H1 (cell line): ENCODE measurements around the gene RTN4RL1. TPM values are rescaled to one million over a fixed set of nuclear protein-coding genes. Genes with fewer than 3 reads are reported as not detected.

ENCODE experiments used
- BRCA1 ChIP-seq: IDR thresholded peaks from 2 replicates; pipeline ENCODE4 v1.6.1; 2012; ENCODE audit warnings: low read depth, low read length, improper control_type of control experiment
- CEBPB ChIP-seq: IDR thresholded peaks from 2 replicates; pipeline ENCODE4 v1.6.1; 2012; ENCODE audit warnings: low read depth, low read length
- CHD1 ChIP-seq: IDR thresholded peaks from 2 replicates; pipeline ENCODE4 v1.6.1; 2012; ENCODE audit warnings: low read depth, low read length, improper control_type of control experiment
- CHD7 ChIP-seq: fragments of 300-600 bp; sonication (generic); IDR thresholded peaks from 2 replicates; pipeline ENCODE4 v1.7.1; 2012; ENCODE audit warnings: low read length, moderate library complexity, mild to moderate bottlenecking, inconsistent platforms; ENCODE audit not compliant: insufficient replicate concordance
- CREB1 ChIP-seq: IDR thresholded peaks from 2 replicates; pipeline ENCODE4 v1.6.1; 2012; ENCODE audit warnings: inconsistent platforms
- HDAC6 ChIP-seq: IDR thresholded peaks from one replicate; pipeline ENCODE4 v1.7.1; 2012; ENCODE audit warnings: low read depth, mild to moderate bottlenecking, inconsistent platforms, low read length, moderate library complexity
- NRF1 ChIP-seq: IDR thresholded peaks from 2 replicates; pipeline ENCODE4 v1.6.1; 2011; ENCODE audit warnings: mild to moderate bottlenecking, low read depth, low read length, improper control_type of control experiment
- POLR2AphosphoS5 ChIP-seq: IDR thresholded peaks from 2 replicates; pipeline ENCODE4 v1.6.1; 2011; ENCODE audit warnings: low read depth, low read length
- SIRT6 ChIP-seq: IDR thresholded peaks from one replicate; pipeline ENCODE4 v1.7.1; 2012; ENCODE audit warnings: low read length, inconsistent platforms
- SRF ChIP-seq: IDR thresholded peaks from 2 replicates; pipeline ENCODE4 v1.6.1; 2011; ENCODE audit warnings: mild to moderate bottlenecking, low read depth, low read length, moderate library complexity
- SUZ12 ChIP-seq: fragments of 200-600 bp; sonication (generic); IDR thresholded peaks from 2 replicates; pipeline ENCODE4 v1.6.1; 2012; ENCODE audit warnings: mild to moderate bottlenecking, inconsistent platforms, low read length, moderate library complexity, mixed read lengths
- TAF1 ChIP-seq: IDR thresholded peaks from 2 replicates; pipeline ENCODE4 v1.6.1; 2011; ENCODE audit warnings: mild to moderate bottlenecking, low read depth, low read length
- TCF12 ChIP-seq: IDR thresholded peaks from 2 replicates; pipeline ENCODE4 v1.6.1; 2011; ENCODE audit warnings: low read depth, mild to moderate bottlenecking, low read length
- polyA plus RNA-seq, 7 experiments: library from polyadenylated mRNA; depleted of rRNA in 3 of 7; stranded (reverse) in 5 of 7; unstranded in 2 of 7; fragments of >200 nt in 5 of 7; fragments of 200-250 nt in 2 of 7; gene quantifications; 1 replicate in 5 of 7; 2 replicates in 1 of 7; 4 replicates in 1 of 7; pipeline versions ENCODE4 v1.2.1 to v1.2.3, GENCODE V29; 2011 to 2013; ENCODE audit warnings: missing spikeins in 2 of 7, mixed read lengths in 2 of 7
- total RNA-seq: library from RNA; stranded (reverse); fragmentation: NEBNext Ultra II Directional; extraction: Animal tissue kit (Norgen Biotek cat#: 25700); gene quantifications from 2 replicates; pipeline ENCODE4 v1.2.1, GENCODE V29; 2021

RTN4RL1 gene
- total and polyA plus RNA-seq, 2 of the 8 experiments (the other 6 are each of a cell fraction or from before 2014, with no cell fraction given) = 0.09 TPM; not detected in 1

- TF ChIP-seq CHD7 (no peak), CEBPB (no peak), NRF1 (no peak), BRCA1 (no peak), POLR2AphosphoS5 (no peak), TCF12 (no peak), SIRT6 (no peak), CHD1 (no peak), SRF (no peak), CREB1 (no peak), SUZ12 (no peak), TAF1 (no peak), HDAC6 (no peak)
These were observed 69.0 kb downstream of the RTN4RL1 start (continued) for GRCh38 chr17:1956134-1956533.
